Measurements from ENCODE around the gene ALG1L2. TPM values are rescaled to one million over a fixed set of nuclear protein-coding genes. Genes with fewer than 3 reads are reported as not detected.
"Not testable (repeated sequence)": the region's sequence is repeated elsewhere in the genome, so short reads cannot be mapped to it uniquely, and the experiment has no call there.

The ALG1L2 gene
- total RNA-seq, 1 donor from 2014 or later: not detected

GRCh38 chr3:130122891-130123775 lies 41.5 kb downstream of the ALG1L2 start:
- DNase-seq (ENCODE audit: extremely low read depth, low read depth, low spot score): not testable (repeated sequence)

- not testable (repeated sequence) for DNase-seq (ENCODE audit: extremely low read depth, low read depth, low spot score)
Measured at GRCh38 chr3:130125406-130125805, 43.8 kb downstream of the ALG1L2 start.

DNA sequence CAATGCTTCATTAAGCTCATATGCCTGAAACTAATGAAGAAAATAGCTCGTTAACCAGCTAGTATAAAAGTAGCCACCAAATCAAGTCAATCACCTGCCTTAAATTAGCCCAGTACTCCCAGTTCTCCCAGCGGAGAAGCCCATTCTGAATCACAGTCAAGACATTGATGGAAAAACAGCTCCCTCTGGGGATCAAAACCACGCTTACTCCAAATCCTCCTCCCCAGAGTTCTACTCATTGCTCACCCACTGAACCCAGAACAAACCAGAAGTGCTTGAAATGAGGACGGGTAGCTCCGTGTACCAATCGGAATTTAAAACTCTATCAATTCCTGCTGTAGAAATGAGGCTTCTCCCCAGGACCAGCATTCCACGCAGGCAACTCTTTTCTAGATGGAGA lies 54.7 kb downstream of the ALG1L2 start:
- not testable (repeated sequence) for DNase-seq (ENCODE audit: extremely low read depth, low read depth, low spot score)

- DNase-seq (ENCODE audit: extremely low read depth, low read depth, low spot score): not testable (repeated sequence)
Measured at GRCh38 chr3:130137685-130138084, 56.1 kb downstream of the ALG1L2 start.

DNA sequence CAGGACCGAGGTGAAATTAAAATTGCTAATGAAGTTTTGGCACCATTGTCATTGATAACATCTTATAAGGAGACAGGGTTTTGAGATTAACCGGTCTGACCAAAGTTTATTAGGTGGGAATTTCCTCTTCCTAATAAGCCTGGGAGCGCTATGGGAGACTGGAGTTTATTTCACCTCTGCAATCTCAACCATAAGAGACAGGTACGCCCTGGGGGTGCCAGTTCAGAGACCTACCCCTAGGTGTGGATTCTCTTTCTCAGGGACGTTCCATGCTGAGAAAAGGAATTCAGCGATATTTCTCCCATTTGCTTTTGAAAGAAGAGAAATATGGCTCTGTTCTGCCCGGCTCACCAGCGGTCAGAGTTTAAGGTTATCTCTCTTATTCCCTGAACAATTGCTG lies 57.4 kb downstream of the ALG1L2 start:
- DNase-seq (ENCODE audit: extremely low read depth, low read depth, low spot score): not testable (repeated sequence)

DNA sequence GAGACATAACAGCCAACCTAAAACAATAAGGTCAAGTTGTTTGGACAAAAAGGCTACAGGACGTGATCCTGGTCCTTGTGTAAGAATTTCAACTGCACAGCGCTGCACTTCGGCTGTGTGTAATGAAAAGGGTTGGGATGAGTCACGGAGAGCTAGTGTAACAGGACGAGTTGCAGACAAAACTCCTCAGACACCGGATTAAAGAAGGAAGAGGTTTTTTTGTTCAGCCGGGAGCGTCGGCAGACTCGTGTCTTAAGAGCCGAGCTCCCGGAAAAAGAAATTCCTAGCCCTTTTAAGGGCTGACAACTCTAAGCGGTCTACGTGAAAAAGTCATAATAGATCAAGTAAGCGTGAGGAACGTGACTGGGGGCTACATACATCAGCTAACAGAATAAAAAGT lies 59.1 kb downstream of the ALG1L2 start:
- not testable (repeated sequence) for DNase-seq (ENCODE audit: extremely low read depth, low read depth, low spot score)

GRCh38 chr3:130143648-130144327 lies 62.2 kb downstream of the ALG1L2 start:
- not testable (repeated sequence) for DNase-seq (ENCODE audit: extremely low read depth, low read depth, low spot score)

DNA sequence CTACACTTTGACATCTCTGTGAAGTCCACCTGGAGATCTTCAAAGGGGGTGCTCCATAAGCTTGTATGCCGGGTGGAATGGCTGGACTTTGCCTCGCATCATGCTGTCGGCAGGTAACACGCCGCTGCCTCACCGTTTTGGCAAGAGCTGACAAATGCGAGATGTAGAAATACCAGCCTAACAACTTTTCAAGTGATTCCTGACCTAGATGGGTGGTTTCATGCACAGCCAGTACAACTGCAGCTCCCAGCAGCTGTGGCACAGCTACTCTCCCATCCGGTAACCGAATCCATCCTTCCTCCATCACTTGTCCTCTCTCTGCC lies 62.7 kb downstream of the ALG1L2 start:
- not testable (repeated sequence) for DNase-seq (ENCODE audit: extremely low read depth, low read depth, low spot score)

GRCh38 chr3:130145456-130145855 lies 63.8 kb downstream of the ALG1L2 start:
- DNase-seq (ENCODE audit: extremely low read depth, low read depth, low spot score): not testable (repeated sequence)

- DNase-seq (ENCODE audit: extremely low read depth, low read depth, low spot score): not testable (repeated sequence)
Measured at GRCh38 chr3:130146465-130146864, 64.8 kb downstream of the ALG1L2 start.

Other genes starting within 250 kb of the ALG1L2 start
- gene TMCC1, start 188.1 kb upstream of the ALG1L2 start, total RNA-seq: 23.8 and 35.2 TPM in 2 replicates
- gene TRH, start 107.1 kb upstream of the ALG1L2 start, total RNA-seq: not detected in 2 replicates

All from glomerular endothelial cell (primary cell).